ENCODE results near the gene PRIMA1.

PRIMA1 gene

DNA sequence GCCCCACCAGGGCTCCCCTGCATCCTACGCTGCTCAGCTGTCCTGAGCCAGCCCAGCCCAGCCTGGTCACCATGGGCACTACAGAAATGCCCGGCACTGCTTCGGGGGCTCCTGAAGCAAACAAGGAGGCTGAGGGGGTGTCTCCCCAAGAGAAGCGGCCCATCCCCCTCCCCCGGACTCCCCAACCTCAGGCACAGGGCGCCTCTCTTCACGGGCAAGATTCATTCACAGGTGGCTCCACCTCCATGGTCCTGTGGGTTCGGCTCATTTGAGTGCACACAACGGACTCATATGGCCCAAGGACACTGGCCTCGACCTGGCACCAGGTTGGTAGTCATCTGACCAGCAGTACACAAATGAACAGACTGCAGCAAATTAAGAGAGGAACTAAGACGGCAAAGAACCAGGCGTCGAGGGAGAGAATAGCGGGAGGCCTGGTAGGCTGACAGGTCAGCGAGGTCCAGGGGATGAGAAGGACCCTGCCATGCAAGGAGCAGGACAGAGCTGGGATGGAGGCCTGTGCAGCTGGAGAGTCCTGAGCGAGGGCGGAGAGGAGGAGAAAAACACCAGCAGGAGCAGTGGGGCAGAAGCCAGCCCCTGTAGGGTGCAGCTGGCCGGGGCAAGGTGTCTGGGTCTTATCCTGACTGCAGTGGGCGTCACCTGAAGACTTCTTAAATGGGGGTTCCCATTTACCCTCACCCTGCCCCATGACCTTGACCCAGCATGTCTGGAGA lies 60.2 kb downstream of the PRIMA1 start:
- no peak for DNase-seq

DNA sequence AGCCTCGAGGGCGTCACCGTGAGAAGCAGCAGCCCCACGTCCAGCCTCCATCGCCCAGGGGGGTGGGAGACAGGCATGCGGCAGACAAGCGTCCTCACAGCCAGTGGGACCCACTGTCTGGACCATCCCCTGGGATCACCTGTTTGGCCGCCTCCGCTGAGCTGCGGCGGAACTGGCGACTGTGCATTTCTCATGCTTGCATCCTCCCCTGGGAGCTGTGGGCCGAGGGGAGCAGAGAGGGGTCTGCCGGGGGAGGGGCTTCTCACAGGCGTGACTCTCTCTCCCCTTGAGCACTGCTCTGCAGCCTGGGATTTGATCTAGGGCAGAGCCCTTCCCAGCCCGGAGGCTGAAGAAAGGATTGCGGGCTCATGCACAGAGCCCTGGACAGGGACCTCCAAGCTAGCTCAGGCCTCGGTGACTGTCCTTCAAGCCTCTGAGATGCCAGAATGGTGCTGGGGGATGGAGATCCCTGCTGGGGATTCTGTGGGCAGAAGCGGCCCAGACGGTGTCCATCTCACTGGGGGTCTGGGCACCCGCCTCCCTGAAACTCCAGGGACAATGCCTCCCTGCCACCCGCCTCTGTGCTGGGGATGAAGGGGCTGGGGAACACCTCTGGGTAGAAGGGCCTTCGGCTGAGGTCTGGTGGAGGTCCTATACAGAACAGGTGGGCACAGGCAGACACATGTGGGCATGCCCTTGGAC lies 61.1 kb downstream of the PRIMA1 start:
- DNase-seq, result no peak

DNA sequence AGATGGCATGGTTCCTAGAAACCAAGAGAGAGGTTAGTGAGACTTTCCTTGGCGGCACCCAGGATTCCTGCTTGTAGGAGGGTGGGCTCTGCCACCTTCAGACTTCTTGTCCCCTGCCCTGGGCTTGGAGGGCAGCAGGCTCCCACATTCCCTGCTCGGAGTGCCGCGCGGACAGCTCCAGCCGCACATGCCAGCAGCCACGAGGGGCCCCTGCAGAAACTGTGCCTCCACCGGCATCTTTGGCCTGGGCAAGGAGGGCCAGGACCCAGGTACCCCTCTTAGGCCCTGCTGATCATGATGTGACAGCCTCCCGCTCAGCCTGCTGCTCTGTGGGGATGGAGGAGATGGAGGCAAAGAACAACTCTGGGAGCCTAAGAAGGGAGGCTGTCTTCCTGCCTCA lies 62.3 kb downstream of the PRIMA1 start:
- DNase-seq, result no peak

DNA sequence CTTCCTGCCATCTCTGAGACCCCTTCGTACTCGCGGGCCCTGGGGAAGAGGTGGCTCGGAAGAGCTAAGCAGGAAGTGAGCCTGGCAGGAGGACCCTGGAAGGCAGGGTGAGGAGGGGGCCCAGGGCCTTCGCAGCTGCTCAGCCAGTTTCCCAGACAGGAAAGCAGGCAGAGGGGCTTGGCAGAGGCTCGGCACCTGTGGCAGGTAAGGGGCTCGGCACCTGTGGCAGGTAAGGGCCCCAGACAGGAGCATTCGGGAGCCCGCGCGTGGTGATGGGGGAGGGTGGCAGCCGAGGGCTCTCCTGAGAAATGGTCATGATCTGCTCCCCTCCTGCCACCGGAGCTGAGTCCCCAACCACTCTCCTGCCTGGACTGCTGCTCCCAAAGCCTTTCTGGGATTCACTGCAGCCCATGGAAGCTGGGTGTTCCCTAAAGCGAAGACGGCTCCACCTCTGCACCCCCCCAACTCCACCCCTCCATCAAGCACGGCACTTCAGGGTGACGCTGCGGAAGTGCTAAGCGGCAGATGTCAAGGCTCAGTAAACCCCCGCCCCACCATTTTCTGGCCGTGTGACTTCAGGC lies 63.2 kb downstream of the PRIMA1 start:
- DNase-seq, result no peak

DNA sequence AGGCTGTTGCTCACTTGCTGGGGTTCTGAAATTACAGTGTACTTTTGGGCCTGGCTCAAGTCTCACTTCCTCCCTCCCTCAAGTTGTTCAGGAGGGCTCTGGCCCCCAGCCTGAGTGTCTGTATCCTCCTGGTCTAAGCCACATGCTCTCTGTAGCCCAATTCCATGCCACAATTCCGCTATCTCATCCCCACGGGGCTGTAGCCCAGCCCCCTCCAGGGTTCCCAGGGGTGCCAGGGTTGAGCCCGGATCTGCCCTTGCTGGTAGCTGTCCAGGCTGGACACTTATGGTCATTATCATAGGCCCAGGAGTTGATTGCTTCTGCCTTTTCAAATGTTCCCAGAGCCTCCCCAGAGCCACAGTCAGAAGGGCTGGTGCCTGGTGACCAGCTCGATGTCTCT lies 65.3 kb downstream of the PRIMA1 start:
- no peak for DNase-seq

DNA sequence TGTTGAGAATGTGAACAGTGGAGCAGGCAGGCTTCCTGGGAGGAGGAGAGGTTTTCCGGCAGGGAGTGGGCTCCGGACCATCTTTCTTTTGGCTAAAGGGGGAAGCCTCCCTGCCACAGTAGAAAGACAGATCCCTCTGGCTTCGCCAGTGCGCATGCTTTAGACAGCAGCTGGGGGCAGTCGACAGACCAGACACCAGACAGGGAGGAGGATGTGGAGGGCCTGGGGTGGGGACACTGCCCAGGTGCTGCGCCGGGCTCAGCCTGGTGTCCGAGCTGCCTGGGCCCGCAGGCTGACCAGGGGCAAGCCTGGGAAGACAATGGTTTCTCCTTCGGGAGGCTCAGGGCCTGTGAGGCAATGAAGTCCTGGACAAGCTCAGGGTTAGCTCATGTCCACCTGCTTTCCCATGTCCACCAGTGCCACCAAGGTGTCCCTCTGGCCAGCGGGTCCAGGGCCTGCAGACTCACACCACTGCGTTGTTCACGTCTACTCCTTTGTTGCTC lies 67.3 kb downstream of the PRIMA1 start:
- no peak for DNase-seq

DNA sequence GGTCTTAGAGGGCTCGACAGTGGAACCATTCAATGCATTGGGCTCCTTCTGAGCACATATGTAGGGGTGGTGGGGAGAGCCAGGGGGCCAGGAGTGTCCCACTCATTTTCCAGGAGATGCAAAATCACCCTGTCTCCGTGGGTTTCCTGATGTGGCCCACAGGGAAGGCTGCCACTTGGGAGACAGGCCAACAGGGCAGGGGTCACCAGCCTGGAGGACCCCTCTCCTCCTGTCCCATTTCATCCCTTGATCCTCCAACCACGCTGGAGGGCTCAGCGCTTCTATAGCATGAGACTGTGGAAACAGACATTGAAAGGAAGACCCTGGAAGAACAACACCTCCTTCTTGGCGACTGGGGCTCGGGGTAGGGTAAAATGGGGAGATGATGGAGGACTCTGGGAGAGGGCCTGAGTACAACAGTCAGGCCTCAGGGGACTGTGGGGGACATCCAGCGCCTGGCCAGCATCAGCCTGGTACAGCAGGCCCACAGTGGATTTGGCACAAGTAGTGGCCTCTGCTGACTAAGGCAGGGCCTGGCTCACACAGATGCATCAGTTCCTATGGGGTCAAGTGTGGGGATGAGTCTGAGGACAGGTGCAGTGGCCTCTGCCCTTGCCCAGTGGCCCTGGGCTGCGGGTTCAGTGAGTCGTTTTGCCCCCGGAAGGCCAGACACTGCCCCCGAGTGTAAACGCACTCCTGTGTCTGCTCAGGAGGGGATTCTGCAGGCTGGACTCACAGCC lies 68.0 kb downstream of the PRIMA1 start:
- DNase-seq, result no peak

DNA sequence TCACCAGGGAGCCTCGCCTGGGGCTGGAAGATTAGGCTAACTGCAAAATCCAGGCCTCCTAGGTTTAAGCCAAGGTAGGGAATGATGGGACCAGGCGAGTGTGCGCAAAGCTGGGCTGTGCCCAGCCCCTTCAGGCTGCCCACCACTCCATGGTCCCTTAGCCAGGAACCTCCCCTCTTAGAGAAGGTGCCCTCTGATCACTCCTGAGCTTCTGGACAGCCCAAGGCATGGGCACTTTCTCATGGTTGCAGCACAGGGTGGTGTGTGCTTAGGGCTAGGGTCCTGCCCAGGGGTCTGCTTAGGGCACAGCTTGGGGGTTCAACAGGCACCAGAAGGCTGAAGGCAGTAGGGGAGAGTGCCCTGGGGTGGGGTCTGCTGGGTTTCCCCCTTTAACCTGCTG lies 69.0 kb downstream of the PRIMA1 start:
- DNase-seq, result no peak

DNA sequence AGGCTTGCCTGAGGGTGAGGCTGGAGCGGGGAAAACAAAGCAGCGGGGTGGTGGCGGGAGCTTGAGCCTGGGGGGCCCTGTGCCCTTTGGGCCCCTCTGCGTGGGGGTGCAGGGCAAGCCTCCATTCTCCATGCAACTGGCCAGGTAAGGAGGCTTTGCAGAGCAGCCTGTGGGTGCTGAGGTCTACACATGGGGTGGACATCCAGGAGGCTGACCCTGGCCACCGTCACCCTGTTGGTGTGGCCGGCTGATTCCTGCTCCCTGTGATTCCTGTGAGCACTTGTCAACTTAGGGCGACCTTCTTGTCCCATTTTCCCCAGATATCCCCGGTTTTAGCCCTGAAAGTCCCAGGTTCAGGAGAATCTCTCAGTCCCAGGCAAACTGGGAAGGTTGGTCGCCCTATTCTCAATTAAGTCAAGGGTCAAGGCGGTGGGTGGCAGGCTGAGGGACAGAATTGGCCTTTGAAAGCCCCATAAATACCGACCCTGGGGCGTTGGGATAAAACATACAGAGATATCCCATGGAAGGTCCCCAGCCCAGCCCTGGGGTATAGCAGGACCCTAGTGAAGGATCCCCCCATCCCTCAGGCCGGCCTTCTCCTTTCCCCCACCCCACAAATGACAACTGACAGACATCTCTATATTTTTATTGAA lies 70.5 kb downstream of the PRIMA1 start:
- DNase-seq, result no peak

DNA sequence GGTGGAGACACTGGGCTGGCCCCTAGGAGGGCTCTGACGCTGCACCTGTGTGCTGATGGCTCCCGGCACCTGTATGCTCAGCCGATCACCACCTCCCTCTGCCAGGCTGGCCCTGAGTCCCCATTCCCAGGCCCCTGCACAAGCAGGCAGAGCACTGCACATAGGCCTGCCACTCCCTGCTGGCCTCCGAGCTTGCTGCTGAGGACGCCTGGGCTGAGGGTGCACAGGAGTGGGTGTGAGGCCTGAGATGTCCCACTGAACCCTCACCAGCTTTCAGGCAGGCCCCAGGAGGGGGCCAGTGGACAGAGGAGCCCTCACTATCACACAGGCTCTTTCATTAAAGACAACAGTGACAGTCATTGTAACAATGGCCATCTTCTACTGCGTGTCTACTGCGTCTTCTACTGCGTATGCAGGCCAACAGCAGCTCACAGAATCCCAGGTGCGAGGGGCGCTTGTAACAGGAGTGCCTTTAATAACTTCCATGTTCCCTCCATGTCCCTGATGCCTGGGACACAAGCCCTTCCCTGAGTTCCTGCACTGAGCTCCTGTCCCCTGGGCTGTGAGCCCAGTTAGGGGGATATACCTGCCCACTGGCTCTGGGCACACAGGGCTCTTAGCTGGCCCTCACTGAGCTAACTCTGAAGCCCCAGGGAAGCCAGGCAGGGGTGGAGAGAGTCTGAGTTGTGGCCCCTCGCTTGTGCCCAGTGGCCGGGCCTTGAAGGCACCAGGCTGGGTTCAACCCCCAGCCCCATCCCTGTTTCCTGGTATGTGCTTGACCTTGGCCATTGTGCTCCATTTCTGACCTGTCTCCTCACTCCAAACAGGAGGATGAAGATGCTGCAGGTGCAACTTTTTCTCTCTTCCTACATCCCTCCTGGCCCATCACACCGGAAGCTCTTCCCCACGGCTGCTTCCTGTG lies 71.3 kb downstream of the PRIMA1 start:
- DNase-seq, result no peak

DNA sequence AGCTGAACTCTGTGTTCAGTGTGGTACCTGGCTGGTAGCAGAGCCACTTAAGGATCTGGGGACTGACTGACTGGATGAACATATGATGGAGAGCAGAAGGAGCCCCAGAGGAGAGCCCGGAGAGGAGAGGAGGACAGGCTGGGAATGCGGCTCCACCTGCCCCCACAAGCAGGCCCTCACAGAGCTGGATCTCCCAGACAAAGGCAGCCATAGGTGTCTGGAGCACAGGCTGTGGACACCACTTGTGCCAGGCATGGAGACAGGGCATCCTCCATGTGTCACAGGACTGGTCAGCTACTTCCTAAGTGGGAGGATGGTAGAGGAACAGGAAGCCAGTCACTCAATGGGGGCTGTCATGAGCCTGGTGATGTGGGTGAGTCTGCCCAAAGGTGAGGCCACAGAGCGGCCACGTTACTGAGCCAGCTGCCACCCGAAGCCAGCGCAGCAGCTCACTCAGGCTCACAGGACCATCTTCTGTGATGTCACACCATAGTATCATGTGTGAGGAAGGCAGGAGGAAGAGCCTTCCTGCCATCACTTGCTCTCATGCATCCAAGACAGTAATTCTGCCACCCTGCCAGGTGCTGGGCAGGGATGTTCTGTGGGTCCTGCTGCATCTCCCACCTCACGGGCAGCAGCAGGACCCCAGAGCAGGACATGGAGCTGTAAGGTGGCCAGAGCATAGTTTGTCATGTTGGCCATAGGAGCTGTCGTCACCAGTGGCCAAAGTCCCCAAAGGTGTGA lies 72.1 kb downstream of the PRIMA1 start:
- no peak for DNase-seq

DNA sequence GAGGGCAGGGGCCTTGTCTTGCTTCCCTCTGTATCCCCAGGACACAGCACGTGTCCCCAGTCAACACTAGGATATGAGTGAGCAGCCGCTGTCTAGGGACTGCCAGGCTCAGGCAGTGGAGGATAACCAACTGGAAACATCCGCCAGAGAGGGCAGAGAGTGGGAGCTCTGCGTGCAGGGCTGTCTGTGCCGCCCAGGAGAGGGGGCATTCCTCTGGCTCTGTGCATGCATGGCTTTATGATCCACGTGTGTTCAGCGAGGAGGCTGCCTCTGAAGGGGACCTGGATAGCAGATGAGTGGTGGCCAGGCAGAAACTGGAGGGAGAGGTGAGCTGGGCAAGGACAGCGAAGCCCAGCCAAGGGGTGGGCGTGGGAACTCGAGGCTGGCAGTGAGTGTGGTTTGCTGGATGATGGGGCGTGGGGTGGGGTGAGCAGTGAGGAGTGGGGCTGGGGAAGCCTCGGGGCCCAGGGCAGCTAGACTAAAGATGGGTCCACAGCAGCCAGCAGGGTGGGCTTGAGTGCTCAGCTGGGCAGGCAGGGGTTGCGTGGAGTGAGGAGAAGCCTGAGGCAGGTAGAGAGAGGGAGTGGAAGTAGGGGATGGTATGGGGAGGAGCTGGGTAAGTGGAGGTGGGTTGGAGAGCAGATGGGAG lies 72.9 kb downstream of the PRIMA1 start:
- no peak for DNase-seq

DNA sequence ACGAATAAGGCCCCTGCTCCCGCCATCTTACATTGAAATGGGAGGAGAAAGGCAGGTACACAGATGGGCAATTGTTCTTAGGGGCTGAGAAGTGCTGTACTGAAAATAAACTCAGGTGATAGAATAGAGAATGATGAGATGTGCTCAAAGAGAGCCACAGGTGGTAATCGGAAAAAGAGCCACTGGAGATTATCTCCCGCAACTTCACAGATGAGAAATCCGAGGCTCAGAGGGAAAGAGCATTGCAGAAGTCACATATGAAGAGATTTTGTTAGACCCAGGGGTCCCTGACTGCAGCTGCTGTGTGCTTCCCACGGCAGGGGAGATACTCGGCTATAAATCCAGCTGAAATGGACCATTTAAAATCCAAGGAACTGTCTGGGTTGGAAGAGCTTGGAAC lies 73.7 kb downstream of the PRIMA1 start:
- no peak for DNase-seq

DNA sequence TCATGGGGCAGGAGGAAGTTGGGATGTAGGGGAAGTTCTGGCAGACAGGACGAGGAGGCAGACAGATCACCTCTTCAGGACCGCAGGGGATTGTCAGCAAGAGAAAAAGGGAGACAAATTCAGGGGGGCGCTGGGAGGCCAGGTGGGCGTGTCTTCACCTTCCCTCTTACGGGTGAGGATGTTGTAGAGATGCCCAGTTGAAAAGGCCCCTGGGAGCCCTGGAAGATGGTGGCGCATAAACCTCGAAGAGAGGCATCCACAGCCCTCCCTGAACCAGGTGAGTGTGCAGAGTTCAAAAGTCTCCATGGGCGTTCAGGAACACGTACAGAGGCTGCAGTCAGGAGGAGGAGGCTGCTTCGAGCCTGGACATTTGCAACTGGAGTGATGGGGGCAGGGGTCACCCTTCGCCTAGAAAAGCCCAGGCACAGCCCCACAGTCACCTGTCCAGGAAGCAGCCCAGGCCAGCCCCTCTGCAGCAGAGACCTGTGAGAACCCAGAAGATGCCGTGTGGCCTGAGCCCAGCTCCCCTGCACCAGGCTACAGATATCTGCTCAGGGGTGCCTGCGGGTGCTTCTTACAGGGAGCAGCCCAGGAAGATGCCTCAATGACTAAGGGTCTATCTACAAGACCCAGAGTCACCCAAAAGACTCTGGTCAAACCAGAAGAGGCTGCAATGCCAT lies 74.4 kb downstream of the PRIMA1 start:
- no peak for DNase-seq

DNA sequence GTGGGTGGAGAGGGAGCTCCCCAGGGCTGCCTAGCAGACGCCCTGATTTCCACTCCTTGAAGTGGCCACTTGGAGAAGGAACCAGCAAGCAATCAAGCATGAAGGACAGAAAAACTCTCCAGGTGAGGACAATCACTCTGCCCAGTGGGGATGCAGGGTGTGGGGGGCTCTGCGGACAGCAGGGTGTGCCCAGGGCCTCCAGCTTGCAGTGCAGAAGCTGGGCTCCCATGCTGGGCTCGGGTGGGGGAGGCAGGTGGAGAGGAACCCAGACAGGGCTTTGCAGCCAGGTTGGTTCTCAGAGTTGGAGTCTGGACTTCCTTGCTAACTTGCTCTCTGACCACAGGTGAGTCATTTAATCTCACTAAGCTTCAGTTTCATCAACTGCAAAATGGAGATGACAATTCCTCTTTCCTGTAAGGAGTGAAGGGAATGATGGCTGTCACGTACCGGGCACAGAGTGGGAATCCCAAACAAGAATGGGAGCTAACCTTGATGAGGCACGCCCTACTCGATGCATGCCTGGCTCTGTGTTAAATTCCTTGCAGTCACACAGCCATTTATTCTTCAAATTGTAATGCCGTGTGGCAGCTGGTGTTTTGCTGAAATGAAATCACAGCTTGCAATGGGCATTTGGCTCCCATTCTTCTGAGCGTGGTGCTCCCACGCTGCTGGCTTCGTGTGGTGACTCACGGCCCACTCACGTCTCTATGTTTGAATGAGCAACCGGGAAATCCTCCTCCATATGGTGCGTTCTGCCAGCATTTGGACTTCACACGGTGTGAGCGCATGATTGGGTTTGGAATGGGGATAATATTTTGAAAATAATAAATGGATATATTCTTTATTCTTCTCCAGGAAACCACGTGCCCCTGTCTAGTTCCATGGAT lies 75.2 kb downstream of the PRIMA1 start:
- DNase-seq, result no peak

DNA sequence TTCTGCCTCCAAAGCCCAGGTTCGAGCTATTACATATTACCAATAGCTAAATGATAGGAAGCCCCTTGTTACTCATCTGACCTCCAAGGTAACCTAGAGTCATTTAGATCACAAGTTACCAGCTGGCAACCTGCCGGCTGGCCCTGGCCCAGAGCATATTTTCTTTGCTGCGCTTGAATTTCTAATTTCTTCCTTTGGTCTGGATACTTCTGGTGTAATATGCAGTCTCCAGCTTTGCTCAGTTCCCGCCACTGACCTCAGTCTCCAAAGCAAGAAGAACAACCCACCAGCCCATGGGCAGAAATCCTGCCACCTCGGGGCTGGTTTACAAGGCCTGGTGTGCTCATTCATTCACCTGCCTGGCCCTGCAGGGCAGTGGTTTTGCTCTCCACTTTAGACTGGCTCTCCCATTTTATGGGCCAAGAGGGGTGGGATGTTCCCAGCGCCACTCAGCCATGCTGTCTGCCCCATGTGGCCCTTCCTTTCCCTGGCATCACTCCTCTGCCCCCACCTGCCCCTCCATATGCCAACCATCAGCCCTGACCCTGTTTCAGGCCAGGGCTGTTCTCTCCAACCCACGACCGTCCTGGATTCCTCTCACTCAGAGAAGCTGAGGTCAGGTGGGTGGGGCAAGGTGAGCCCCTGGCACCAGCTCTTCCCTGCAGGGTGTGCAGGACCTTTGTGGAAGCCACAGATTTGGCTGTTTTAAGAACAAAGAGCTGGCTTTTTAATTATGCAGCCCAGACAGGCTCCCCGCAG lies 76.0 kb downstream of the PRIMA1 start:
- no peak for DNase-seq

DNA sequence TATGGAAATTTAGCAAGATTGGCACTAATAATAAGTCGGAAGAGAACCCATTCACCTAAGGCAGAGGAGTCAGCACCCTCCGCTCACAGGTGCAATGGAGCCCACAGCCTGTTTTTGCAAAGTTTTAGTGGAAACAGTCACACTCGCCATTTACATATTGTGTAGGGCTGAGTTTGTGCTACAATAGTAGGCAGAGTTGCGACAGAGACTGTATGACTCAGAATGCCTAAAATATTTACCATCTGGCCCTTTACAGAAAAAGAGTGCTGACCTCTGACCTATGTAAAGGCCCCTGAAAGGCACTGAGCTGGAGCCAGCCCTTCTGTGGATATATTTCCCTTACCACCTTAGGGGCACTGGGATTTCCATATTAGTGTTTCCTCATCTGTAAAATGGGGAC lies 79.0 kb downstream of the PRIMA1 start:
- DNase-seq, result no peak

DNA sequence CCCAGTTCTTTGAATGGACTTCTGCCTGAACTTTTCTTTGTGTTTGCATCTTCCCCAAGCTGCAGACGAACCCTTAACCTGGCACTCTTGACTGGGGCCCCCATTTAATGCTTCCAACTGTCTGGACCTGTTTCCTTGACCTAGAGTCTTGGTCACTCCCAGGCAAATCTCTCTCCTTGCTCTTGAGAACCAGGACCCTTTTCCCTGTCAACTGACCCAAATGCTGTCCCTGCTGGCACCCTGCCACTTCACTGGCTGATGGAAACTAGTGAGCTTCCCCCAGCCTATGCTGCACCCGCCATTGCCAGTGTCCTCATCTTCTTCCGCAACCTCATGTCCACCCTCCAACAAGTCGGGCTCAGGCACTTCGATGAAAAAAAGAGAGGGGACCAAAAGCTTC lies 79.5 kb downstream of the PRIMA1 start:
- no peak for DNase-seq
